ENCODE measurements around the gene SAP130.
A peak's percentile ranks its signal among the peaks of the same experiment; 100 is the strongest.

SAP130 gene

DNA sequence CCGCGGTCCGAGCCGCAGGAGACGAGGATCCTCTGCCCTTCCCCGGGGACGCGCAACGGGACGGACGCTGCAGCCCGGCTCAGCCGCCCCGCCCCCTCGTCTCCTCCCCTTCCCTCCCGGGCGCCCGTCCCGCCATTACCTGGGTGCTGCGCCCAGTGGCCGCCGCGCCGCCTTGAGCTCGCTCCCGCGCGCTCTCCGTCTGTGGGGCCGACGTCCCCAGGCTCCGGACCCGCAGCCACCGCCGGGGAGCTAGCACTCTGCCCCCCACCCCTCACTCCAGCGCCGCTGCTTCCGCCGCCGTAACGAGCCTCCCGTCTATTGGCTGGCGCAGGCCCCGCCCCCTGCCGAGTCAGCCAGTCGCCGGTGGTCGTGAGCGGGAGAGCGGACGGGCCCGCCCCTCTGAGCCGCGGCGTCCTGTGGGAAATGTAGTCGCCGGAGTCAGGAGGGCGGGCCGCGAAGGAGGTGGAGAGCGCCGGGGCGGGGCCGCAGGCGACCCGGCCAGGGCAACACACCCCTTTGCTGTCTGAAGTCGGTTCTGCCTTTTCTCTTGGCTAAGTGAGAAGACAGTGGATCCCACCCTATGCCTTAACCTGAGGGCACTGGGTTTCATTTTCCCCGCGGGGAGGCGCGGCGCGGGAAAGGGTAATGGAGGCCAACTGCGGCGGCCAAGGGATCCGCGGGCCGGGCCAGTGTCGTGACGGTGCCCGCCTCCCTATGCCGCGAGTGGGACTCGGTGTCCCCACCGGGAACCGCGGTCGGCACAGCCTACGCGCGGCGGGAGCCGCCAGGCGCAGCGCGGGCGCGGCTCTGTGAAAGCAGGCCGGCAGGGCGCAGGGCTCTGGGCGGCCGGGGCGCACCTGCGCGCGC lies at the start of gene SAP130:
TSS of gene SAP130 (minus strand) at position 259 of the 867 bp plus-strand sequence. CDS start 1,767 bp downstream, outside the sequence.
- DNase-seq, result peak; percentile 95

- DNase-seq, result no peak
These were observed 48.7 kb upstream of the SAP130 start for GRCh38 chr2:128076461-128077106.

GRCh38 chr2:128073278-128073677 lies 45.4 kb upstream of the SAP130 start:
- DNase-seq, result no peak

DNA sequence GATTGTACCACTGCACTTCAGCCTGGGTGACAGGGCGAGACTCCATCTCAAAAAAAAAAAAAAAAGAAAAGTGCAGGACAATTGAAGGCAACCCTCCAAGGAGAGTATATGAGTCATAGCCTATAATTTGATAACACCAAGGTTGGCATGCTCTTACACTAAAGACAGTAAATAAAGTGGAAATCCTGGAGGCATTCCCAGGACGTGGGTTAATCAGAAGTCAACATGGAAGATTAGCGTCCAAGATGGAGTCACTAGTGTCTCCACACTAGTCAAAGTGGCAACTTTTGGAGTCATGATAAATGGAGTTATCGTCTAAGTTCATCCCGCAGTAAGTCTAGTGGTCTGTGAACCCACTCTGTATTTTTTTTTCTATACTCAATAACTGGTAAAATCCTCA lies 41.9 kb upstream of the SAP130 start:
- DNase-seq, result no peak

DNA sequence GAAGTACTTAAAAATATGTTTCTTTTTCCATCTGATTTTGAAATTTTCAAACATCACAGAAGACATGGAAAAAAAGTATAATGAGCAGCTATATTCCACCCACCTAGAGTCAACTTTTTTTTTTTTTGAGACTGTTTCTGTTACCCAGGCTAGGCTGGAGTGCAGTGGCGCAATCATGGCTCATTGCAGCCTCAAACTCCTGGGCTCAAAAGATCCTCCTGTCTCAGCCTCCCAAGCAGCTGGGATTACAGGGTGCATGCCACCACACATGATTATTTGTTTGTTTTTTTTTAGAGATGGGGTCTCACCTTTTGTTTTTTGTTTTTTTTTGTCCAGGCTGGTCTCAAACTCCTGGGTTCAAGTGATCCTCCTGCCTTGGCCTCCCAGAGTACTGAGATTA lies 36.5 kb upstream of the SAP130 start:
- no peak for DNase-seq

- DNase-seq, result no peak
These were observed 34.7 kb upstream of the SAP130 start for GRCh38 chr2:128062571-128062970.

DNA sequence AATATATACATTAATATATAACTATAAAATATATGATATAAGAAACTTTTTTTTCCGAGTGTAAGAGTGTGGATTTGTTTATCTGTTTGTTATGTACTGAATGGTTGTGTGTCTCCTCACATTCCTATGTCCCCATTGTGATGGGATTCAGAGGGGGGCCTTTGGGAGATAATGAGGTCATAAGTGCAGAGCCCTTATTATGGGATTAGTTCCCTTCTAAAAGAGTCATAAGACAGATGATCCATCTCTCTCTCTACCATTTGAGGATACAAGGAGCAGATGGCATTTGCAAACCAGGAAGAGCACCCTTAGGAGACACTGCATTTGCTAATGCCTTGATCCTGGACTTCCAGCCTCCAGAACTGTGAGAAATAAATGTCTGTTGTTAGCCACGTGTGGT lies 30.3 kb upstream of the SAP130 start:
- no peak for DNase-seq

GRCh38 chr2:128057334-128057733 lies 29.5 kb upstream of the SAP130 start:
- DNase-seq, result no peak

- DNase-seq, result no peak
These were observed 26.4 kb upstream of the SAP130 start for GRCh38 chr2:128054104-128054885.

DNA sequence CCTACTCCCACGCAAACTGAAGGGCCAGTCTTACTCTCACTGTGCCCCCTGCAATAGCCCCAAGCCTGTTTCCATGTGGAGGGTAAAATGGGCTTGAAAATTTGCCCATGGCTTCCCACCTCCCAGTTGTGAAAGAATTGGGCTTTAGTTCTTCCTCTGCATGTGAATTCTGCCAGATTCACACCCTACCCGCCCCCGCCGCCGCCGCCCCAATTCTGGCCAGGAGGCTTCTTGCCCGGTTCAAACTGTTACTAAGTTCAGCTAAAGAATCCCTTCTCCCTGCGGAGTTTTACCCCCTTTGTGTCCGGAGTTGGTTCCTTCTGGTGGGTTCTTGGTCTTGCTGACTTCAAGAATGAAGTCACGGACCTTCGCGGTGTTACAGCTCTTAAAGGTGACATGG lies 25.5 kb upstream of the SAP130 start:
- no peak for DNase-seq

DNA sequence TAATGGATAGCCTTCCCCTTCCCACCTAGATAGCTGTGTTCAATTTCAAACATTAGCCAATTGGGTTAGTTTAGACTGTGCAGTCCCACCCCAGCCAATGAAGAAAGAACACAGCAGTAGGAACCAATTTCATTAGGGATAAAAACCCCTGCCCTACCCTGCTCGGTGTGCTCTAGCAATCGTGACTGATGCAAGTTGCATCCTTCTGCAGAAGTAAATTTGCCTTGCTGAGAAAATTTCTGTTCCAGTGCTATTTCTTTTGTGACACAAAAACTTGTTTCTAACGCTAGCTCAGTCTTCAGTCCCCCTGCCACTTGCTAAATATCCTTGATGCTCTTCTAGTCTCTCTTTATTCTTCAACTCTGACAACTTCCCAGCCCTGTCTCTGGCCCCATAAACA lies 15.2 kb upstream of the SAP130 start:
- DNase-seq, result no peak

GRCh38 chr2:128041561-128041960 lies 13.7 kb upstream of the SAP130 start:
- DNase-seq, result no peak

- no peak for DNase-seq
These were observed 12.4 kb upstream of the SAP130 start for GRCh38 chr2:128040166-128040771.

GRCh38 chr2:128039535-128039934 lies 11.7 kb upstream of the SAP130 start:
- DNase-seq, result no peak

- no peak for DNase-seq
These were observed 10.6 kb upstream of the SAP130 start for GRCh38 chr2:128038411-128038810.

GRCh38 chr2:128037649-128038048 lies 9.8 kb upstream of the SAP130 start:
- DNase-seq, result no peak

GRCh38 chr2:128036748-128037607 lies 9.1 kb upstream of the SAP130 start:
- no peak for DNase-seq

GRCh38 chr2:128032092-128032491 lies 4.2 kb upstream of the SAP130 start:
- no peak for DNase-seq

GRCh38 chr2:128028668-128029054 lies 802 bp upstream of the SAP130 start:
- DNase-seq, result no peak

DNA sequence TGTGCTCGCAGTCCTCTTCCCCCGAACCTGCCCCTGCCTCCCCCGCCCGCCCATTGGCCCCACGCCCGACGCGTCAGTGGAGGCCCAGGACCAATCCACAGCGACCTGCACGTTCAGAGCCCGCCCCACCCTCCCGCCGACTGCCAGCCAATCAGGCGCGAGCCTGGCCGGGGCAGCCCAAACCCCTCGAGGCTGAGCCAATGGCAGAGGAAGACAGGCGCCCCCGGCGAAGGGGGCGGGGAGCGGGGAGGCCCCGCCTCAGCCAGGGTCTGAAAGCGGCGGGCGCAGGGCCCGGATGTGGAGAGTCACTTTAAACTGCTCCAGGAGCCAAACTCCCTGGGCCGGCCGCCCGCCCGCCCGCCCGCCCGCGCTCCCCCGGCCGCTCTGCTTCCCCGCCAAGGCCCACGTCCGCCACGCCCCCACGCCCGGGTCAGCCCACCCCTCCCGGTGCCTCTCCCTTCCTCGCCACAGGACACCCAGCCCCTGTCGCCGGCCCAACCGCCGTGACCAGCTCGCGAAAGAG lies 520 bp downstream of the SAP130 start:
- peak; percentile 97 for DNase-seq

- DNase-seq, result peak; percentile 8
These were observed 1.2 kb downstream of the SAP130 start for GRCh38 chr2:128026448-128027277.
